Keratinocyte (primary cell): Measurements from ENCODE around the gene GLRX2. TPM values are rescaled to one million over a fixed set of nuclear protein-coding genes. Genes with fewer than 3 reads are reported as not detected.

Source experiments
- DNase-seq: peaks from one replicate; pipeline ENCODE4 v3.0.0-alpha.2; 2011; ENCODE audit warnings: low read depth, missing footprints, low spot score
- FAIRE-seq: peaks from 2 replicates; lab custom pipeline; 2011; peaks lifted over from hg19 to GRCh38; lab: Jason Lieb, UNC
- H2AFZ ChIP-seq: 2 replicates; pipeline ENCODE4 v1.6.0; 2012; ENCODE audit warnings: low read length, control low read depth, inconsistent platforms; ENCODE audit not compliant: control insufficient read depth
- H3K27ac ChIP-seq: 2 replicates; pipeline ENCODE4 v1.5.1; 2011; ENCODE audit warnings: low read length; ENCODE audit not compliant: control insufficient read depth, insufficient read depth
- H3K27me3 ChIP-seq: 3 replicates; pipeline ENCODE4 v1.6.0; 2011; ENCODE audit warnings: low read length; ENCODE audit not compliant: control insufficient read depth, insufficient read depth; ENCODE audit errors: extremely low read depth
- H3K36me3 ChIP-seq, 2 experiments: 2 replicates in 1 of 2; 3 replicates in 1 of 2; pipeline ENCODE4 v1.5.1; 2011; ENCODE audit warnings: low read length in 2 of 2, mild to moderate bottlenecking in 1 of 2; ENCODE audit not compliant: control insufficient read depth in 2 of 2, insufficient read depth in 2 of 2; ENCODE audit errors: extremely low read depth in 1 of 2
- H3K4me1 ChIP-seq: 3 replicates; pipeline ENCODE4 v1.5.1; 2011; ENCODE audit warnings: low read length; ENCODE audit not compliant: control insufficient read depth, insufficient read depth; ENCODE audit errors: extremely low read depth
- H3K4me2 ChIP-seq: 3 replicates; pipeline ENCODE4 v1.6.0; 2011; ENCODE audit warnings: low read depth, low read length; ENCODE audit not compliant: control insufficient read depth, insufficient read depth; ENCODE audit errors: extremely low read depth
- H3K4me3 ChIP-seq, 3 experiments: fragments of 200-600 bp in 1 of 3; sonication (generic) in 1 of 3; 2 replicates in 2 of 3; 3 replicates in 1 of 3; pipeline ENCODE4 v1.5.1; 2011 to 2016; ENCODE audit warnings: low read length in 3 of 3, mild to moderate bottlenecking in 3 of 3, control low read depth in 2 of 3, inconsistent platforms in 1 of 3, low read depth in 1 of 3, mixed read lengths in 1 of 3, mixed run types in 1 of 3, moderate library complexity in 1 of 3; ENCODE audit not compliant: control insufficient read depth in 2 of 3, insufficient read depth in 2 of 3; ENCODE audit errors: extremely low read depth in 1 of 3
- H3K79me2 ChIP-seq: 2 replicates; pipeline ENCODE4 v1.6.0; 2012; ENCODE audit warnings: low read length; ENCODE audit not compliant: control insufficient read depth, insufficient read depth
- H3K9ac ChIP-seq: 3 replicates; pipeline ENCODE4 v1.6.0; 2011; ENCODE audit warnings: low read length; ENCODE audit not compliant: control insufficient read depth, insufficient read depth; ENCODE audit errors: extremely low read depth
- H3K9me1 ChIP-seq: 3 replicates; pipeline ENCODE4 v1.6.0; 2011; ENCODE audit warnings: low read length; ENCODE audit not compliant: control insufficient read depth, insufficient read depth; ENCODE audit errors: extremely low read depth
- H3K9me3 ChIP-seq: 2 replicates; pipeline ENCODE4 v1.5.1; 2012; ENCODE audit warnings: low read depth, low read length; ENCODE audit not compliant: control insufficient read depth
- H4K20me1 ChIP-seq: 3 replicates; pipeline ENCODE4 v1.6.0; 2011; ENCODE audit warnings: low read length; ENCODE audit not compliant: control insufficient read depth, insufficient read depth; ENCODE audit errors: extremely low read depth
- EZH2 ChIP-seq: IDR thresholded peaks from one replicate; pipeline ENCODE4 v1.6.1; 2012; ENCODE audit warnings: inconsistent platforms, mild to moderate bottlenecking, low read length, moderate library complexity
- dilution Hi-C: fragments of 300-500 bp; cut with MboI; formaldehyde crosslinking; loops from one replicate; pipeline ENCODE4 v1.7.0; 2020; ENCODE audit warnings: low sequenced_read_pairs; ENCODE audit not compliant: extremely low pct_ligation_motif_present
- polyA plus RNA-seq, 5 experiments: library from polyadenylated mRNA; depleted of rRNA in 3 of 5; stranded (reverse) in 3 of 5; stranded (forward) in 1 of 5; unstranded in 1 of 5; fragments of >200 nt; gene quantifications; 1 replicate in 1 of 5; 2 replicates in 3 of 5; 3 replicates in 1 of 5; pipeline versions ENCODE4 v1.2.1 to v1.2.3, GENCODE V29; 2011 to 2012; ENCODE audit warnings: missing spikeins in 2 of 5, low read depth in 1 of 5, low replicate concordance in 1 of 5
- TF ChIP-seq, protein P1 (sequence below), 3 experiments: IDR thresholded peaks in 1 of 3; conservative IDR thresholded peaks in 1 of 3; optimal IDR thresholded peaks in 1 of 3; 2 replicates in 2 of 3; 3 replicates in 1 of 3; pipeline versions ENCODE3 to v1.5.1; 2011; ENCODE audit warnings: low read length in 3 of 3, mild to moderate bottlenecking in 3 of 3, moderate library complexity in 2 of 3, control low read depth in 1 of 3, inconsistent platforms in 1 of 3; ENCODE audit not compliant: insufficient read depth in 2 of 3; ENCODE audit errors: extremely low read depth in 1 of 3

Gene GLRX2
- polyA plus RNA-seq, 1 donor (not counting 4 experiments of a cell fraction or from before 2014, with no cell fraction given), result 29.2 TPM

DNA sequence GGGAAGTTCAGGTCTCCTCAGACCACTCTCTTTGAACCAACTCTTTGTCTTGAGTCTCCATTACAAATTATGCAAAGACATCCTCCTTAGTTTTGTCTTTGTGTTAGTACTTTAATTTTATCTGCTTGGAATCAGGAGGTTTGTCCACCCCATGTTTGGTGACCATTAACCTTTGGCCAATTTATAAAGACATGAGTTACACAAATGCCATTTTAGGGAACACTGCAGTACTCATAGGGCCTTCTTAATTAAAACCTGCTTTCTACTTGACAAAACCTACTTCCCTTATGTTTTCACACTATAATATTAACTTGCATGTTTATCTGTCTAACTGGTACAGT is 8.7 kb upstream of the GLRX2 start:
- Histone ChIP-seq H3K4me3 (no peak overlapping the region), H3K36me3 (no peaks in the 10 kb centered on the region), H3K4me2 (no peak overlapping the region), H3K9me1 (no peaks in the 10 kb centered on the region), H4K20me1 (no peaks in the 10 kb centered on the region), H3K79me2 (no peaks in the 10 kb centered on the region), H3K9me3 (no peaks in the 10 kb centered on the region), H3K27ac (no peak overlapping the region), H3K9ac (no peak overlapping the region), H3K4me1 (peaks cover 17% of the 10 kb centered on the region), H3K27me3 (no peaks in the 10 kb centered on the region), H2AFZ (no peak overlapping the region)
- TF ChIP-seq, protein P1, sequence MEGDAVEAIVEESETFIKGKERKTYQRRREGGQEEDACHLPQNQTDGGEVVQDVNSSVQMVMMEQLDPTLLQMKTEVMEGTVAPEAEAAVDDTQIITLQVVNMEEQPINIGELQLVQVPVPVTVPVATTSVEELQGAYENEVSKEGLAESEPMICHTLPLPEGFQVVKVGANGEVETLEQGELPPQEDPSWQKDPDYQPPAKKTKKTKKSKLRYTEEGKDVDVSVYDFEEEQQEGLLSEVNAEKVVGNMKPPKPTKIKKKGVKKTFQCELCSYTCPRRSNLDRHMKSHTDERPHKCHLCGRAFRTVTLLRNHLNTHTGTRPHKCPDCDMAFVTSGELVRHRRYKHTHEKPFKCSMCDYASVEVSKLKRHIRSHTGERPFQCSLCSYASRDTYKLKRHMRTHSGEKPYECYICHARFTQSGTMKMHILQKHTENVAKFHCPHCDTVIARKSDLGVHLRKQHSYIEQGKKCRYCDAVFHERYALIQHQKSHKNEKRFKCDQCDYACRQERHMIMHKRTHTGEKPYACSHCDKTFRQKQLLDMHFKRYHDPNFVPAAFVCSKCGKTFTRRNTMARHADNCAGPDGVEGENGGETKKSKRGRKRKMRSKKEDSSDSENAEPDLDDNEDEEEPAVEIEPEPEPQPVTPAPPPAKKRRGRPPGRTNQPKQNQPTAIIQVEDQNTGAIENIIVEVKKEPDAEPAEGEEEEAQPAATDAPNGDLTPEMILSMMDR (optimal IDR thresholded peaks at IDR 0.05 in 1 of 3, IDR thresholded peaks at IDR 0.05 in 1 of 3, conservative IDR thresholded peaks at IDR 0.05 in 1 of 3; ENCODE audit: extremely low read depth in 1 of 3, insufficient read depth in 2 of 3, low read length in 3 of 3), result no peak
- no peak for TF ChIP-seq EZH2
- FAIRE-seq (no peak), DNase-seq (no peak)
- dilution Hi-C loops, result no loop called here

DNA sequence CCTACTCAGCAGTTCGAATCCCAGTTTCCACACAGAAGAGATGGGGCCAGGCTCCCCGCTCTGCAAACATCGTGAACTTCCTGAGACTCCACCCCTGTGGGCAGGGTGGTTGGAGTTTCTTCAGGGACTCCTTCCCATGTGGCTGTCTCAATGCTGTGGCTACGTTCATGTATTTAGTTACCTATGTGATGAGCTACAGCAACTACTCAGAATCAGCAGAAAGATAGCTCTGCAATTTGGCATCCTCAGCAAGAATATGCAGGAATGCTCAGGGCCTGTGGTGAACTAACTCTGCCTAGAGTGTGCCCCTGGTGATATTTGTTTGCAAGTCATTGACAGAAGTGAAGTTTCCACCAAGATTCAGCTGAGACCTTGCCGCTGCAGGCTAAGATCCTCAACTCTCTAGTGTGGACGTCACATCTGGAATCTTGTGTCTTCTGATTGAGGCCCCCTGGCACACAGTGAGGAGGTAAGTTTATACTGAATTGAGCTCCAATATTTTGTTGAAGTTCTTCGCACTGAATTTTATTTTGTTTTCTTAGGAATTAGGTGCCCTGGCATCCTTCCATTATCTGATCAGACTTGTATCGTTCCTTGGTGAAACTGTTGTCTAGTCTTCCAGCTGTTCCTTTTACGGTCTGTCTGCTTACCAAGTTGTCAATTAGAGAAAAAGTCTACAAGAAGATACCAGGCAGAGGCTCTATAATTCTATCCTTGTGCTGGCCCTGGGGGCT is 8.2 kb upstream of the GLRX2 start:
- no peak overlapping the region for H3K4me2 ChIP-seq
- no peak overlapping the region for H2AFZ ChIP-seq
- dilution Hi-C loops, result no loop called here
- peaks cover 17% of the 10 kb centered on the region for H3K4me1 ChIP-seq
- no peaks in the 10 kb centered on the region for H3K27me3 ChIP-seq
- no peaks in the 10 kb centered on the region for H3K79me2 ChIP-seq
- TF ChIP-seq, protein P1 (optimal IDR thresholded peaks at IDR 0.05 in 1 of 3, IDR thresholded peaks at IDR 0.05 in 1 of 3, conservative IDR thresholded peaks at IDR 0.05 in 1 of 3; ENCODE audit: extremely low read depth in 1 of 3, insufficient read depth in 2 of 3, low read length in 3 of 3), result no peak
- no peak for TF ChIP-seq EZH2
- H3K27ac ChIP-seq, result no peak overlapping the region
- no peak overlapping the region for H3K9ac ChIP-seq
- H3K9me3 ChIP-seq, result no peaks in the 10 kb centered on the region
- no peaks in the 10 kb centered on the region for H3K36me3 ChIP-seq
- no peaks in the 10 kb centered on the region for H4K20me1 ChIP-seq
- FAIRE-seq (no peak), DNase-seq (no peak)
- H3K9me1 ChIP-seq, result no peaks in the 10 kb centered on the region
- H3K4me3 ChIP-seq, result no peak overlapping the region
